Activated naive CD8-positive, alpha-beta T cell treated with anti-CD3 and anti-CD28 coated beads, Interleukin-2, amount 10 ng/mL, durations not matched to agents 7 days and 5 days (primary cell): Measurements from ENCODE around the gene TMEM115. TPM values are rescaled to one million over a fixed set of nuclear protein-coding genes. Genes with fewer than 3 reads are reported as not detected.
A peak's percentile ranks its signal among the peaks of the same experiment; 100 is the strongest.

Experiments
- ATAC-seq: fragments of 150-1000 bp; cut with Tn5 transposase; one replicate; pipeline ENCODE4 v1.10.0; 2021; ENCODE audit warnings: low read depth, moderate library complexity
- POLR2A ChIA-PET: fragments of 350-600 bp; sonication (Branson Sonifier 250); formaldehyde crosslinking; loops from one replicate; lab custom pipeline; 2021; ENCODE audit warnings: antibody characterized with exemption; lab: Charles Lee
- DNase-seq: peaks from one replicate; pipeline ENCODE4 v3.0.0; 2021
- H3K27ac Mint-ChIP-seq: one replicate; pipeline ENCODE4 v1.8.0; 2022; ENCODE audit warnings: mild to moderate bottlenecking, mixed read lengths
- H3K27me3 Mint-ChIP-seq: one replicate; pipeline ENCODE4 v1.8.0; 2022; ENCODE audit warnings: mild to moderate bottlenecking, moderate library complexity, mixed read lengths
- H3K36me3 Mint-ChIP-seq: one replicate; pipeline ENCODE4 v1.8.0; 2021; ENCODE audit warnings: mild to moderate bottlenecking, mixed read lengths
- H3K4me1 Mint-ChIP-seq: one replicate; pipeline ENCODE4 v1.8.0; 2021; ENCODE audit warnings: mixed read lengths
- H3K4me3 Mint-ChIP-seq: one replicate; pipeline ENCODE4 v1.8.0; 2022; ENCODE audit warnings: mild to moderate bottlenecking, moderate library complexity, mixed read lengths
- H3K9me3 Mint-ChIP-seq: one replicate; pipeline ENCODE4 v1.8.0; 2021; ENCODE audit warnings: mixed read lengths
- total RNA-seq, 2 experiments: library from RNA; stranded (reverse); gene quantifications; one replicate each; pipeline ENCODE4 v1.2.3, GENCODE V29; 2021

Gene TMEM115
- total RNA-seq: 10 to 100 TPM; 23.4 to 24.4 TPM

- Mint-ChIP-seq H3K9me3 (no peaks in the 10 kb centered on the region), H3K27me3 (no peaks in the 10 kb centered on the region), H3K36me3 (peaks cover 9% of the 10 kb centered on the region), H3K4me3 (peak within 1 kb of the TSS; percentile 96), H3K4me1 (peaks cover 32% of the 10 kb centered on the region), H3K27ac (peak within 1 kb of the TSS; percentile 92)
- DNase-seq (peak; percentile 86), ATAC-seq (peak; percentile 99)
- POLR2A ChIA-PET: interaction anchor here (1.0 to 1.6 kb wide), 4 partner anchors 9 to 31 kb away, joined by 3 to 12 read pairs (median 5); partner anchors contain the start of genes CYB561D2, NPRL2, RASSF1 and TUSC2
Observed at GRCh38 chr3:50358911-50359759, at the start of gene TMEM115. TSS of gene TMEM115 (minus strand) at chr3:50359521. CDS start at chr3:50359063, 458 bp downstream.

- Mint-ChIP-seq H3K9me3 (no peaks in the 10 kb centered on the region), H3K27ac (no peak overlapping the region), H3K27me3 (peaks cover 3% of the 10 kb centered on the region), H3K4me3 (no peak overlapping the region), H3K4me1 (no peaks in the 10 kb centered on the region), H3K36me3 (no peaks in the 10 kb centered on the region)
- DNase-seq (no peak), ATAC-seq (no peak)
- POLR2A ChIA-PET: no interaction called here
Observed at GRCh38 chr3:50408443-50408944, 49.2 kb upstream of the TMEM115 start.

GRCh38 chr3:50406487-50406886, 47.2 kb upstream of the TMEM115 start:
- Mint-ChIP-seq H3K4me3 (no peak overlapping the region), H3K4me1 (no peaks in the 10 kb centered on the region), H3K27me3 (peaks cover 3% of the 10 kb centered on the region), H3K27ac (no peak overlapping the region), H3K9me3 (no peaks in the 10 kb centered on the region), H3K36me3 (no peaks in the 10 kb centered on the region)
- POLR2A ChIA-PET: no interaction called here
- ATAC-seq (no peak), DNase-seq (no peak)

- ATAC-seq: no peak
- POLR2A ChIA-PET: interaction anchor here (0.5 kb wide), 1 partner anchor 164 kb away, joined by 5 read pairs; the partner anchor contains the start of gene HEMK1
- H3K9me3 Mint-ChIP-seq: no peaks in the 10 kb centered on the region
- H3K27ac Mint-ChIP-seq: no peak overlapping the region
- no peaks in the 10 kb centered on the region for H3K36me3 Mint-ChIP-seq
- H3K27me3 Mint-ChIP-seq: peaks cover 3% of the 10 kb centered on the region
- DNase-seq: peak; percentile 58
- H3K4me1 Mint-ChIP-seq: no peaks in the 10 kb centered on the region
- no peak overlapping the region for H3K4me3 Mint-ChIP-seq
Observed at GRCh38 chr3:50405249-50405648, 45.9 kb upstream of the TMEM115 start.

- Mint-ChIP-seq H3K4me1 (peaks cover 7% of the 10 kb centered on the region), H3K36me3 (no peaks in the 10 kb centered on the region), H3K9me3 (no peaks in the 10 kb centered on the region), H3K27me3 (no peaks in the 10 kb centered on the region), H3K27ac (no peak overlapping the region), H3K4me3 (no peak overlapping the region)
- ATAC-seq (no peak), DNase-seq (no peak)
- POLR2A ChIA-PET: no interaction called here
Observed at GRCh38 chr3:50401978-50402595, 42.8 kb upstream of the TMEM115 start.

- H3K36me3 Mint-ChIP-seq: no peaks in the 10 kb centered on the region
- H3K4me1 Mint-ChIP-seq: peaks cover 13% of the 10 kb centered on the region
- H3K27me3 Mint-ChIP-seq: no peaks in the 10 kb centered on the region
- H3K9me3 Mint-ChIP-seq: no peaks in the 10 kb centered on the region
- no peak for ATAC-seq
- no peak overlapping the region for H3K27ac Mint-ChIP-seq
- no peak for DNase-seq
- H3K4me3 Mint-ChIP-seq: no peak overlapping the region
- POLR2A ChIA-PET: no interaction called here
Observed at GRCh38 chr3:50396502-50396901, 37.2 kb upstream of the TMEM115 start.

- no peak overlapping the region for H3K27ac Mint-ChIP-seq
- H3K9me3 Mint-ChIP-seq: no peaks in the 10 kb centered on the region
- POLR2A ChIA-PET: no interaction called here
- ATAC-seq (no peak), DNase-seq (no peak)
- no peak overlapping the region for H3K4me3 Mint-ChIP-seq
- H3K36me3 Mint-ChIP-seq: no peaks in the 10 kb centered on the region
- peaks cover 17% of the 10 kb centered on the region for H3K4me1 Mint-ChIP-seq
- H3K27me3 Mint-ChIP-seq: no peaks in the 10 kb centered on the region
Observed at GRCh38 chr3:50395070-50395860, 35.9 kb upstream of the TMEM115 start.

GRCh38 chr3:50393061-50393460, 33.7 kb upstream of the TMEM115 start:
- H3K4me3 Mint-ChIP-seq: no peak overlapping the region
- ATAC-seq (no peak), DNase-seq (no peak)
- no peaks in the 10 kb centered on the region for H3K36me3 Mint-ChIP-seq
- H3K27ac Mint-ChIP-seq: no peak overlapping the region
- peaks cover 10% of the 10 kb centered on the region for H3K4me1 Mint-ChIP-seq
- H3K27me3 Mint-ChIP-seq: no peaks in the 10 kb centered on the region
- H3K9me3 Mint-ChIP-seq: no peaks in the 10 kb centered on the region
- POLR2A ChIA-PET: no interaction called here

GRCh38 chr3:50392101-50392715, 32.9 kb upstream of the TMEM115 start:
- Mint-ChIP-seq H3K36me3 (no peaks in the 10 kb centered on the region), H3K27me3 (no peaks in the 10 kb centered on the region), H3K4me3 (no peak overlapping the region), H3K4me1 (peaks cover 10% of the 10 kb centered on the region), H3K9me3 (no peaks in the 10 kb centered on the region), H3K27ac (no peak overlapping the region)
- DNase-seq (no peak), ATAC-seq (no peak)
- POLR2A ChIA-PET: no interaction called here

- ATAC-seq: no peak
- Mint-ChIP-seq H3K36me3 (no peaks in the 10 kb centered on the region), H3K9me3 (no peaks in the 10 kb centered on the region), H3K27ac (no peak overlapping the region), H3K4me3 (no peak overlapping the region), H3K27me3 (peaks cover under 1% of the 10 kb centered on the region), H3K4me1 (peaks cover 10% of the 10 kb centered on the region)
- no peak for DNase-seq
- POLR2A ChIA-PET: interaction anchor here (0.6 kb wide), 1 partner anchor 1485 kb away, joined by 3 read pairs; no protein-coding TSS in a partner anchor
Observed at GRCh38 chr3:50390508-50391224, 31.3 kb upstream of the TMEM115 start.

- Mint-ChIP-seq H3K4me3 (no peak overlapping the region), H3K36me3 (no peaks in the 10 kb centered on the region), H3K9me3 (no peaks in the 10 kb centered on the region), H3K27me3 (peaks cover 2% of the 10 kb centered on the region), H3K4me1 (peaks cover 10% of the 10 kb centered on the region), H3K27ac (no peak overlapping the region)
- ATAC-seq (no peak), DNase-seq (no peak)
- POLR2A ChIA-PET: no interaction called here
Observed at GRCh38 chr3:50389414-50389767, 30.1 kb upstream of the TMEM115 start.

- H3K27ac Mint-ChIP-seq: no peak overlapping the region
- H3K4me1 Mint-ChIP-seq: peaks cover 10% of the 10 kb centered on the region
- ATAC-seq: no peak
Observed at GRCh38 chr3:50388720-50389413, 29.5 kb upstream of the TMEM115 start.

More at GRCh38 chr3:50388720-50389413, 29.5 kb upstream of the TMEM115 start:
- Mint-ChIP-seq H3K36me3 (no peaks in the 10 kb centered on the region), H3K4me3 (no peak overlapping the region), H3K9me3 (no peaks in the 10 kb centered on the region), H3K27me3 (peaks cover 2% of the 10 kb centered on the region)
- DNase-seq: no peak
- POLR2A ChIA-PET: no interaction called here
